Peyer's patch (tissue), 4 donors: Measurements from ENCODE around the gene LCN9. TPM values are rescaled to one million over a fixed set of nuclear protein-coding genes. Genes with fewer than 3 reads are reported as not detected.

ENCODE experiments used
- DNase-seq, 3 donors: peaks; one replicate each; pipeline ENCODE4 v3.0.0-alpha.2; 2017 to 2019
- H3K27ac ChIP-seq, 4 donors: fragments of 200-600 bp; sonication (generic); one replicate each; pipeline ENCODE4 v1.5.1; 2016 to 2019
- H3K27me3 ChIP-seq, 2 donors: fragments of 200-600 bp; sonication (generic); one replicate each; pipeline ENCODE4 v1.5.1; 2019
- H3K36me3 ChIP-seq, 3 donors: fragments of 200-600 bp; sonication (generic); one replicate each; pipeline ENCODE4 v1.5.1; 2016 to 2019
- H3K4me1 ChIP-seq, 4 donors: fragments of 200-600 bp; sonication (generic); one replicate each; pipeline ENCODE4 v1.5.1; 2016 to 2019
- H3K4me3 ChIP-seq, 4 donors: fragments of 200-600 bp; sonication (generic); 1 replicate in 3 of 4; 2 replicates in 1 of 4; pipeline ENCODE4 v1.5.1; 2016 to 2019; ENCODE audit warnings: mild to moderate bottlenecking in 1 of 4
- H3K9me3 ChIP-seq, 4 donors: fragments of 200-600 bp; sonication (generic); one replicate each; pipeline ENCODE4 v1.5.1; 2016 to 2019; ENCODE audit warnings: mild to moderate bottlenecking in 1 of 4
- POLR2A ChIP-seq, 2 donors: fragments of 450-650 bp; IDR thresholded peaks; one replicate each; pipeline ENCODE4 v1.5.1; 2017; ENCODE audit warnings: antibody characterized with exemption in 2 of 2, mild to moderate bottlenecking in 2 of 2, moderate library complexity in 2 of 2
- total RNA-seq, 4 donors: library from RNA; depleted of rRNA; stranded (reverse); fragments of >200 nt; gene quantifications; one replicate each; pipeline ENCODE4 v1.1.0, GENCODE V29; 2016
- TF ChIP-seq, protein P1 (sequence below), 6 experiments: fragments of 450-650 bp in 4 of 6; fragments of 200-600 bp in 2 of 6; sonication (generic) in 1 of 6; IDR thresholded peaks; one replicate each; pipeline ENCODE4 v1.5.1; 2017 to 2019; ENCODE audit warnings: antibody characterized with exemption in 6 of 6, mild to moderate bottlenecking in 3 of 6, moderate library complexity in 1 of 6

LCN9 gene
- total RNA-seq, 4 donors from 2014 or later, result not detected

DNA sequence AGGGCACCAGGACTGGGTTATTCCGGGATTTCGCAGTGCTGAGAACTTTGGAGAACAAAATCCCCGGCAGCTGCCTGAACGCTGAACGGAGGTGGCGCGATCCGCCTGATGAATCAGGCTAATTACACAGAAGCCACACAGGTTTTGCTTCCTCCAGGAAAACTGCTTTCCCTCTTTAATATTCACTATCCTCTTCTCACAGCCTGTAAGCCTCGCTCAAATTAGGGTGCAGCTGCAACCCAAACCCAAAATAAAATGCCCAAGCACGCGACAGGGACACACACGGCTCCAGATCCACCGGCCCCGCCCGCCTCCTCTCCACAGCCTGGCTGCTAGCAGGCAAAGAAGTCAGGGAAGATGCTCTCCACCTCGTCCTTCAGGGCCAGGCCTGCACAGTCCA, 30.2 kb downstream of the LCN9 start:
- Histone ChIP-seq H3K9me3 (no peaks in the 10 kb centered on the region), H3K27me3 (no peaks in the 10 kb centered on the region)

DNA sequence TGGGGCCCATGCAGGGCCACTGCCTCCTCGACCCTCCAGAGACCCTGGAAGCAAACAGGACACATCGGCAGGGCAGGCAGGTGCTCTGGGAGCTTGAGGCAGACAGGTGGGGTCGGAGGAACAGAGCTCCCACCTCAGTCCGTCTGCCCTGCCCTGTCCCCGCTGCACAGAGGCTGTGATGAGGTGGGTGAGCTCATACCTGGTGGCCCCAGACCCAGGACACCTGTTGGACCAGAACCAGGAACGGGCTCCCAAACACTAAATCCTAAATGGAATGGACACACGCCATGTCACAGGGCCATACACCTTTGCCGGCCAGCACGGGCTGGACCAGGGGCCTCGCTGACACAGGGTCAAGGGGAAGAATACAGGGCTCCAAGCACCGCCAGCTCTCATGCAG, 30.7 kb downstream of the LCN9 start:
- H3K36me3 ChIP-seq, result no peaks in the 10 kb centered on the region
- TF ChIP-seq, protein P1, sequence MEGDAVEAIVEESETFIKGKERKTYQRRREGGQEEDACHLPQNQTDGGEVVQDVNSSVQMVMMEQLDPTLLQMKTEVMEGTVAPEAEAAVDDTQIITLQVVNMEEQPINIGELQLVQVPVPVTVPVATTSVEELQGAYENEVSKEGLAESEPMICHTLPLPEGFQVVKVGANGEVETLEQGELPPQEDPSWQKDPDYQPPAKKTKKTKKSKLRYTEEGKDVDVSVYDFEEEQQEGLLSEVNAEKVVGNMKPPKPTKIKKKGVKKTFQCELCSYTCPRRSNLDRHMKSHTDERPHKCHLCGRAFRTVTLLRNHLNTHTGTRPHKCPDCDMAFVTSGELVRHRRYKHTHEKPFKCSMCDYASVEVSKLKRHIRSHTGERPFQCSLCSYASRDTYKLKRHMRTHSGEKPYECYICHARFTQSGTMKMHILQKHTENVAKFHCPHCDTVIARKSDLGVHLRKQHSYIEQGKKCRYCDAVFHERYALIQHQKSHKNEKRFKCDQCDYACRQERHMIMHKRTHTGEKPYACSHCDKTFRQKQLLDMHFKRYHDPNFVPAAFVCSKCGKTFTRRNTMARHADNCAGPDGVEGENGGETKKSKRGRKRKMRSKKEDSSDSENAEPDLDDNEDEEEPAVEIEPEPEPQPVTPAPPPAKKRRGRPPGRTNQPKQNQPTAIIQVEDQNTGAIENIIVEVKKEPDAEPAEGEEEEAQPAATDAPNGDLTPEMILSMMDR (IDR thresholded peaks at IDR 0.05), result no peak
- no peak for TF ChIP-seq POLR2A (IDR thresholded peaks at IDR 0.05)
- no peak overlapping the region for H3K4me3 ChIP-seq
- no peaks in the 10 kb centered on the region for H3K4me1 ChIP-seq
- no peaks in the 10 kb centered on the region for H3K9me3 ChIP-seq
- no peak for DNase-seq
- H3K27ac ChIP-seq, result no peak overlapping the region
- H3K27me3 ChIP-seq, result no peaks in the 10 kb centered on the region

More for the DNA sequence above, 30.2 kb downstream of the LCN9 start:
- no peaks in the 10 kb centered on the region for H3K4me1 ChIP-seq
- no peak for DNase-seq
- TF ChIP-seq, protein P1 (IDR thresholded peaks at IDR 0.05), result no peak
- H3K36me3 ChIP-seq, result no peaks in the 10 kb centered on the region
- no peak overlapping the region for H3K4me3 ChIP-seq
- no peak overlapping the region for H3K27ac ChIP-seq

DNA sequence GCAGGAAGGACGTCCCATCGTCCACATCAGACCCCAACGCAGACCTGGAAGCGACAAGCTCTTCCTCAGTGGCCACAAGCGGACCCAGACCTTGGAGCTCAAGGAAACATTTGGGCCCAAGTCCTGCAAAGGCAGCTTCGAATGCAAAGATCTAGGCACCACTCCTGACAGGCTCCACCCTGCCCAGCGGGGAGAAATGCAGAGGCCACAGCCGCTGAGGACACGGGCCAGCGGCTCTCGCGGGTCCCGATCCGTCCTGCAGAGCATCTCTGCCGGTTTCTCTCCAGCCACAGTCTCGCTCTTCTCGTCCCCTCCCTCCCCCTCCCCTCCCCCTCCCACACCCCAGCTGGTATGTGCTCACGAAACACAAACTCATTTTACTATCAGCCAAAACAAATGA, 31.3 kb downstream of the LCN9 start:
- Histone ChIP-seq H3K9me3 (no peaks in the 10 kb centered on the region), H3K27ac (no peak overlapping the region), H3K4me1 (no peaks in the 10 kb centered on the region), H3K27me3 (no peaks in the 10 kb centered on the region), H3K4me3 (no peak overlapping the region), H3K36me3 (no peaks in the 10 kb centered on the region)
- TF ChIP-seq, protein P1 (IDR thresholded peaks at IDR 0.05), result no peak
- no peak for TF ChIP-seq POLR2A (IDR thresholded peaks at IDR 0.05)
- DNase-seq, result no peak

GRCh38 chr9:135695036-135695435, 31.9 kb downstream of the LCN9 start:
- no peaks in the 10 kb centered on the region for H3K36me3 ChIP-seq
- no peak overlapping the region for H3K27ac ChIP-seq
- H3K27me3 ChIP-seq, result no peaks in the 10 kb centered on the region
- TF ChIP-seq POLR2A (IDR thresholded peaks at IDR 0.05), result no peak
- TF ChIP-seq, protein P1 (IDR thresholded peaks at IDR 0.05), result no peak
- H3K4me1 ChIP-seq, result no peaks in the 10 kb centered on the region
- H3K4me3 ChIP-seq, result no peak overlapping the region
- H3K9me3 ChIP-seq, result no peaks in the 10 kb centered on the region
- DNase-seq, result no peak

GRCh38 chr9:135695642-135696041, 32.5 kb downstream of the LCN9 start:
- H3K9me3 ChIP-seq, result no peaks in the 10 kb centered on the region
- H3K4me1 ChIP-seq, result no peaks in the 10 kb centered on the region
- H3K36me3 ChIP-seq, result no peaks in the 10 kb centered on the region
- TF ChIP-seq POLR2A (IDR thresholded peaks at IDR 0.05), result no peak
- TF ChIP-seq, protein P1 (IDR thresholded peaks at IDR 0.05), result no peak
- H3K27ac ChIP-seq, result no peak overlapping the region
- no peak for DNase-seq
- H3K27me3 ChIP-seq, result no peaks in the 10 kb centered on the region
- no peak overlapping the region for H3K4me3 ChIP-seq

DNA sequence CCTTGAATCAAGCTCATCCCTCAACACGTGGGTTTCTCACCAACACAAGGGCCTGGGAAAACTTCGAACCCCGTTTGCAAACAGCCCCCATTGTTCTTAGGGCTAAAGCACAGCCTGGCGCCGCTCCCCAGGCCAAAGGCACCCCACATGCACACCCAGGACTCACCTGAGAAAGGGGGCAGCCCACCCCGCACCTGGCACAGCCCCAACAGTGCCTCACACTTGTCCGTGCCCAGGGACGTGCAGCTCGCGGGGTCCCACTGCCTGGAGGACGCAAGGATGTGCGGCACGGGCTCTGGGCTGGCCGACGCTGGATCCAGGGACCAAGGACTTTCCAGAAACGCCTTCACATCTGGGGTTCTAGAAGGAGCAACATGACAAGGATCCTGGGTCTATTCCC, 33.3 kb downstream of the LCN9 start:
- no peaks in the 10 kb centered on the region for H3K27me3 ChIP-seq

More for the DNA sequence above, 33.3 kb downstream of the LCN9 start:
- no peak for DNase-seq
- Histone ChIP-seq H3K27ac (no peak overlapping the region), H3K9me3 (no peaks in the 10 kb centered on the region), H3K4me3 (no peak overlapping the region), H3K4me1 (peaks cover 0 to 1% (median 0%) of the 10 kb centered on the region in 4 donors), H3K36me3 (no peaks in the 10 kb centered on the region)
- TF ChIP-seq POLR2A (IDR thresholded peaks at IDR 0.05), result no peak
- TF ChIP-seq, protein P1 (IDR thresholded peaks at IDR 0.05), result no peak
